GM18867 (cell line): ENCODE data around the gene COL8A2.
"Not testable (repeated sequence)": the region's sequence is repeated elsewhere in the genome, so short reads cannot be mapped to it uniquely, and the experiment has no call there.

ENCODE experiments used
- ATAC-seq: cut with Tn5 transposase; IDR thresholded peaks from one replicate; pipeline ENCODE4 v1.9.1; 2021; ENCODE audit warnings: mild to moderate bottlenecking, moderate library complexity; ENCODE audit not compliant: unreplicated experiment

The COL8A2 gene

GRCh38 chr1:36125129-36125991 is at the start of gene COL8A2:
COL8A2 (minus strand) TSS chr1:36125222; CDS start chr1:36100242, 24,980 bp downstream.
- ATAC-seq = no peak

GRCh38 chr1:36174713-36175112 is 49.7 kb upstream of the COL8A2 start:
- ATAC-seq = no peak

- ATAC-seq = no peak
Measured at GRCh38 chr1:36172983-36173382, 48.0 kb upstream of the COL8A2 start.

- no peak for ATAC-seq
Measured at GRCh38 chr1:36172017-36172747, 47.2 kb upstream of the COL8A2 start.

GRCh38 chr1:36170643-36171412 is 45.8 kb upstream of the COL8A2 start:
- ATAC-seq = no peak

GRCh38 chr1:36168514-36168913 is 43.5 kb upstream of the COL8A2 start:
- ATAC-seq = no peak

- ATAC-seq = no peak
Measured at GRCh38 chr1:36166938-36167905, 42.2 kb upstream of the COL8A2 start.

GRCh38 chr1:36166136-36166535 is 41.1 kb upstream of the COL8A2 start:
- ATAC-seq = no peak

- no peak for ATAC-seq
Measured at GRCh38 chr1:36165145-36165544, 40.1 kb upstream of the COL8A2 start.

GRCh38 chr1:36164361-36164760 is 39.3 kb upstream of the COL8A2 start:
- no peak for ATAC-seq

- ATAC-seq = no peak
Measured at GRCh38 chr1:36163426-36163825, 38.4 kb upstream of the COL8A2 start.

- no peak for ATAC-seq
Measured at GRCh38 chr1:36162680-36163239, 37.7 kb upstream of the COL8A2 start.

- ATAC-seq = no peak
Measured at GRCh38 chr1:36161641-36162531, 36.9 kb upstream of the COL8A2 start.

GRCh38 chr1:36160949-36161485 is 36.0 kb upstream of the COL8A2 start:
- ATAC-seq = no peak

GRCh38 chr1:36160388-36160948 is 35.4 kb upstream of the COL8A2 start:
- no peak for ATAC-seq

GRCh38 chr1:36159614-36160387 is 34.8 kb upstream of the COL8A2 start:
- no peak for ATAC-seq

GRCh38 chr1:36158827-36159252 is 33.8 kb upstream of the COL8A2 start:
- ATAC-seq = not testable (repeated sequence)
